ENCODE measurements around the gene SURF4. TPM values are rescaled to one million over a fixed set of nuclear protein-coding genes. Genes with fewer than 3 reads are reported as not detected.

SURF4 gene
- total RNA-seq, 1 donor from 2014 or later: 190 TPM

DNA sequence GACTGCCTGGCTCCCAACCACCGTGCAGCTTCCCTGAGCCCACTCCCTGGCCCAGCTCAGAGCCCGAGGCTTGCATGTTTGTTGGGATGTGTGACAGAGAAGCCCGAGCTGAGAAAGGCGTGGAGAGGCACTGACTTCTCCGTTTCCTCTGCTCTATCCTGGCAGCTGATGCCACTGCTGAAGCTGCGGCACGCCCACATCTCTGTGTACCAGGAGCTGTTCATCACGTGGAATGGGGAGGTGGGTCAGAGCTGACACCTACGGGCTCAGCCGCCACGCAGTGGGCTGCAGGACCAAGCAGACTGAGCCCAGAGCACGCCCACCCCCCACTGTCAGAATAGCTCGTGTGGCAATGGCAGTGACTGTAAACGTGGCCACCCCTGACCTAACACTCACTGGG is 9.6 kb upstream of the SURF4 start:
- H3K4me1 Mint-ChIP-seq (ENCODE audit: unreplicated experiment): no peaks in the 10 kb centered on the region
- H3K27me3 Mint-ChIP-seq (ENCODE audit: unreplicated experiment): no peaks in the 10 kb centered on the region
- H3K4me3 Mint-ChIP-seq (ENCODE audit: unreplicated experiment): no peak overlapping the region
- no peak for DNase-seq (ENCODE audit: extremely low spot score, unreplicated experiment)
- no peaks in the 10 kb centered on the region for H3K36me3 Mint-ChIP-seq (ENCODE audit: unreplicated experiment)
- H3K9me3 Mint-ChIP-seq (ENCODE audit: unreplicated experiment): no peaks in the 10 kb centered on the region
- no peak for TF ChIP-seq CTCF (IDR thresholded peaks at IDR 0.05)
- H3K27ac Mint-ChIP-seq (ENCODE audit: unreplicated experiment): no peak overlapping the region

GRCh38 chr9:133384736-133385321 is 9.0 kb upstream of the SURF4 start:
- no peaks in the 10 kb centered on the region for H3K4me1 Mint-ChIP-seq (ENCODE audit: unreplicated experiment)
- no peaks in the 10 kb centered on the region for H3K27me3 Mint-ChIP-seq (ENCODE audit: unreplicated experiment)
- no peaks in the 10 kb centered on the region for H3K9me3 Mint-ChIP-seq (ENCODE audit: unreplicated experiment)
- H3K4me3 Mint-ChIP-seq (ENCODE audit: unreplicated experiment): no peak overlapping the region
- no peaks in the 10 kb centered on the region for H3K36me3 Mint-ChIP-seq (ENCODE audit: unreplicated experiment)
- H3K27ac Mint-ChIP-seq (ENCODE audit: unreplicated experiment): no peak overlapping the region
- DNase-seq (ENCODE audit: extremely low spot score, unreplicated experiment): no peak
- no peak for TF ChIP-seq CTCF (IDR thresholded peaks at IDR 0.05)

GRCh38 chr9:133383438-133383837 is 7.6 kb upstream of the SURF4 start:
- DNase-seq (ENCODE audit: extremely low spot score, unreplicated experiment): no peak
- Mint-ChIP-seq H3K36me3 (ENCODE audit: unreplicated experiment) (no peaks in the 10 kb centered on the region), H3K27me3 (ENCODE audit: unreplicated experiment) (no peaks in the 10 kb centered on the region), H3K4me3 (ENCODE audit: unreplicated experiment) (no peak overlapping the region), H3K27ac (ENCODE audit: unreplicated experiment) (no peak overlapping the region), H3K9me3 (ENCODE audit: unreplicated experiment) (no peaks in the 10 kb centered on the region), H3K4me1 (ENCODE audit: unreplicated experiment) (no peaks in the 10 kb centered on the region)
- no peak for TF ChIP-seq CTCF (IDR thresholded peaks at IDR 0.05)

DNA sequence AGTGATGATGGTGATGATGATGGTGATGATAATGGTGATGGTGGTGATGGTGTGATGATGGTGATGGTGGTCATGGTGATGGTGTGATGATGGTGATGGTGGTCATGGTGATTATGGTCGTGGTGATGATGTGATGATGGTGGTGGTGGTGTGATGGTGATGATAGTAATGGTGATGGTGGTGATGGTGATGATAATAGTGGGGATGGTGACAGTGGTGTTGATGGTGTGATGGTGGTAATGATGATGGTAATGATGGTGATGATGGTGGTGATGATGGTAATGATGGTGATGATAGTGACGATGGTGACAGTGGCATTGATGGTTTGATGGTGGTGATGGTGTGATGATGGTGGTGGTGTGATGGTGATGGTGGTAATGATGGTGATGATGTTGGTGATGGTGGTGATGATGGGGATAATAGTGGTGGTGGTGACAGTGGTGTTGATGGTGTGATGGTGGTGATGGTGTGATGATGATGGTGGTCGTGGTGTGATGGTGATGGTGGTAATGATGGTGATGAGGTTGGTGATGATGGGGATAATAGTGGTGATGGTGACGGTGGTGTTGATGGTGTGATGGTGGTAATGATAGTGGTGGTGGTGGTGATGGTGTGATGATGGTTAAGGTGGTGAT is 6.8 kb upstream of the SURF4 start:
- TF ChIP-seq CTCF (IDR thresholded peaks at IDR 0.05): no peak
- Mint-ChIP-seq H3K9me3 (ENCODE audit: unreplicated experiment) (no peaks in the 10 kb centered on the region), H3K4me1 (ENCODE audit: unreplicated experiment) (peaks cover 2% of the 10 kb centered on the region), H3K36me3 (ENCODE audit: unreplicated experiment) (no peaks in the 10 kb centered on the region), H3K27ac (ENCODE audit: unreplicated experiment) (no peak overlapping the region), H3K4me3 (ENCODE audit: unreplicated experiment) (no peak overlapping the region), H3K27me3 (ENCODE audit: unreplicated experiment) (no peaks in the 10 kb centered on the region)
- no peak for DNase-seq (ENCODE audit: extremely low spot score, unreplicated experiment)

DNA sequence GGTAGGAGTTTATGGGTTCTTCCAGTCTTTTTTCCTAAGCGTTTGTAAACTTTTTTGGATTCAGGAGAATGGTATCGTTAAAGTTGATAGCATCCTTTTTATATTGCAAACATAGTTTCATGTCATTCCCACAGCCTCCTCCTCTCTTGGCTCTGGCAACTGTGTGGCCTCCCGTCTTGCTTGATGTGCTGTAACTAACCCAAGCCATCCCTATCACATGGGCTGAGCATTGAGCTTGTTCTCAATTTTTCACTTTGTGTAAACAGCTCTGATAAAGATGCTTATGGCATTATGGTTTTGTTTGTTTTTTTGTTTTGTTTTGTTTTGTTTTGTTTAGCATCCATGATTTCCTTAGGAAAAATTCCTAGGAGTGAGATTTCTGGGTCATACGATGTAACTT is 4.9 kb upstream of the SURF4 start:
- peaks cover 4% of the 10 kb centered on the region for H3K4me1 Mint-ChIP-seq (ENCODE audit: unreplicated experiment)
- no peaks in the 10 kb centered on the region for H3K9me3 Mint-ChIP-seq (ENCODE audit: unreplicated experiment)
- no peak for DNase-seq (ENCODE audit: extremely low spot score, unreplicated experiment)
- H3K27ac Mint-ChIP-seq (ENCODE audit: unreplicated experiment): no peak overlapping the region
- no peak for TF ChIP-seq CTCF (IDR thresholded peaks at IDR 0.05)
- H3K36me3 Mint-ChIP-seq (ENCODE audit: unreplicated experiment): no peaks in the 10 kb centered on the region
- no peaks in the 10 kb centered on the region for H3K27me3 Mint-ChIP-seq (ENCODE audit: unreplicated experiment)
- no peak overlapping the region for H3K4me3 Mint-ChIP-seq (ENCODE audit: unreplicated experiment)

Data from osteocyte (in vitro differentiated cells).